ENCODE results near the gene GPR26.

GPR26 gene, protein sequence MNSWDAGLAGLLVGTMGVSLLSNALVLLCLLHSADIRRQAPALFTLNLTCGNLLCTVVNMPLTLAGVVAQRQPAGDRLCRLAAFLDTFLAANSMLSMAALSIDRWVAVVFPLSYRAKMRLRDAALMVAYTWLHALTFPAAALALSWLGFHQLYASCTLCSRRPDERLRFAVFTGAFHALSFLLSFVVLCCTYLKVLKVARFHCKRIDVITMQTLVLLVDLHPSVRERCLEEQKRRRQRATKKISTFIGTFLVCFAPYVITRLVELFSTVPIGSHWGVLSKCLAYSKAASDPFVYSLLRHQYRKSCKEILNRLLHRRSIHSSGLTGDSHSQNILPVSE

DNA sequence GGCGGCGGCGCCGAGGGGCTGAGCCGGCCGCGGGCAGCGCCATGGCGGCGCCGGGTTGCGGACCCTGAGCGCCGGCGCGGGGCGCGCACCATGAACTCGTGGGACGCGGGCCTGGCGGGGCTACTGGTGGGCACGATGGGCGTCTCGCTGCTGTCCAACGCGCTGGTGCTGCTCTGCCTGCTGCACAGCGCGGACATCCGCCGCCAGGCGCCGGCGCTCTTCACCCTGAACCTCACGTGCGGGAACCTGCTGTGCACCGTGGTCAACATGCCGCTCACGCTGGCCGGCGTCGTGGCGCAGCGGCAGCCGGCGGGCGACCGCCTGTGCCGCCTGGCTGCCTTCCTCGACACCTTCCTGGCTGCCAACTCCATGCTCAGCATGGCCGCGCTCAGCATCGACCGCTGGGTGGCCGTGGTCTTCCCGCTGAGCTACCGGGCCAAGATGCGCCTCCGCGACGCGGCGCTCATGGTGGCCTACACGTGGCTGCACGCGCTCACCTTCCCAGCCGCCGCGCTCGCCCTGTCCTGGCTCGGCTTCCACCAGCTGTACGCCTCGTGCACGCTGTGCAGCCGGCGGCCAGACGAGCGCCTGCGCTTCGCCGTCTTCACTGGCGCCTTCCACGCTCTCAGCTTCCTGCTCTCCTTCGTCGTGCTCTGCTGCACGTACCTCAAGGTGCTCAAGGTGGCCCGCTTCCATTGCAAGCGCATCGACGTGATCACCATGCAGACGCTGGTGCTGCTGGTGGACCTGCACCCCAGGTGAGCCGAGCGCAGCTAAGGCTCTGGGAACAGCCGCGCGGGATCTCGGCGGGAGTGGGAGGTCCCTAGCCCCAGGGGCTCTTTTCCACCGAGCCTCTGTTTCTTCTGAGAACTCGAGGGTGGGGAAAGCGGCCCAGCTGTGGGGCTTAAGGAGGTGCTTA is at the start of gene GPR26:
GPR26 (plus strand) TSS at position 38 of the 919 bp plus-strand sequence; CDS start at position 91, 53 bp downstream.
- DNase-seq = no peak

- DNase-seq = no peak
These were observed 47.9 kb upstream of the GPR26 start for GRCh38 chr10:123618224-123618623.

DNA sequence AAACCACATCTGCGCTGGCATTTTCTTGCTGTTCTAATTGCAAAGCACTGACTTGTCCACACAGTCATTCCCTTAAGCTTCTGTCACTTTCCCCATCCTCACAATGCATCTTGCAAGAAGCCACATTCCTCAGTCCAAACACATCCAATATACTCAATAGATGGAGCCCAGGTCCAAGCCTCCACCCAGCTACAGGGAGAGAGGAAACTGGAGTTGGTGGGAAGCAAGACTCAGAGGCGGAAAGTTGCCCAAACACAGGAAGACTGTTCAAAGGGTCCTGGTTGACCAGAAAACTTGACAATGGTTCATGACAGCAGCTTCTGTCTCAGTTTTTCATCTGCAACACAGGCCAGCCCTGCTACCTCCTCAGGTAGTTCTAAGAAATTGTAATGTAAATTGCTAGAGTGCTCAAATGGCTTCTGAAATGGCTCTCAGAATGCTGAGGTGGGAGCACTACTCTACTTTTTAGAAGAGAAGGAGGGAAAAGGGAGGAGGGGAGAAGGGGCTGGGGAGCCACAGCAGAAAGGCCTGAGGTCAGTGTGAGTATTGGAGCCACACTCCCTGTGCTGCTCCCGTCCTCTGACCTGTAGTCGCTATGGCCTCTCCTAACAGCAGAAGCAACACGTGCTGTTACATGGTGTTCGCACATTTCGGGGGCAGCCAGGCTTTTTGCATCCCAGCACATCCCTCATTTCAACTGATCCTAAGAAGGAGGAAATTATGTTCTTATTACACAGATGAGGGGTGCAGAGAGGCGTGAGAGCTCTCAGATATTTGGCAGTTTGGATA is 46.9 kb upstream of the GPR26 start:
- DNase-seq = no peak

DNA sequence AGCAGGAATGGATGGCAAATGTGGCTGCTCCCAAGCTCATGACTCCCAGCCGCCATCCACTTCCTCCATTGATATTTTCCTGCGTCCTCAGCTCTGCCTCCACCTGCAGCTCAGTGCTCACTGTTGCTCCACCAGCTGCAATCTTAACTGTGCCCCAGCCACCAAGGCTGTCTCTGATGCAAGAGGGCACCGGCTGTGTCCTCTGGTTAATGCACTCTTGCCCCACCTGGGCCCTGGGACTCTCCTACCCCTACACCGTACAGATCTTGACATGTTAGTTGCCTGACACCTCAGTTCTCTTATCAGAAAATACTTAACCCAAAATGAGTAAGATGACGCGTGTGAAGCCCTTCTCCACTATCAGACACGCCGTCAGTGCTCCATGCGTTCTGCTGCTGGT is 45.5 kb upstream of the GPR26 start:
- no peak for DNase-seq

- DNase-seq = no peak
These were observed 44.7 kb upstream of the GPR26 start for GRCh38 chr10:123621492-123621891.

DNA sequence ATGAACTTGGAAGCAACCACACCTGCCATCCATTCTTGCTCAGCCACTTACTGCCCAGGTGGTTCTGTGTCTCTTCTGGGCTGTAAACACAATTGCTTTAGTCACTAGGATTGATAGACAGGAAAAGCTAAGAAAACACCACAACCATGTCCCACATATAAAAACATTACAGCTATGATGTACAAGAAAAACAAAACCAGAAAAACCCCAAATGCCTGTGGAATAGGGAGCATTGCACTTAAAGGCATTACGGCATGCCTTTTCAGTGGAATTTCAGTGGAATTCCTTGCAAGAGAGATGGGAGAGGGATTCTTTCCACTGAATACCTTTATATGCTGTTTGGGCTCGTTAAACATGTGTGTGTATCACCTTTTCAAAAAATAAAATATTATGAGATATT is 44.2 kb upstream of the GPR26 start:
- no peak for DNase-seq

- no peak for DNase-seq
These were observed 43.8 kb upstream of the GPR26 start for GRCh38 chr10:123622381-123622780.

- DNase-seq = no peak
These were observed 42.1 kb upstream of the GPR26 start for GRCh38 chr10:123624086-123624485.

DNA sequence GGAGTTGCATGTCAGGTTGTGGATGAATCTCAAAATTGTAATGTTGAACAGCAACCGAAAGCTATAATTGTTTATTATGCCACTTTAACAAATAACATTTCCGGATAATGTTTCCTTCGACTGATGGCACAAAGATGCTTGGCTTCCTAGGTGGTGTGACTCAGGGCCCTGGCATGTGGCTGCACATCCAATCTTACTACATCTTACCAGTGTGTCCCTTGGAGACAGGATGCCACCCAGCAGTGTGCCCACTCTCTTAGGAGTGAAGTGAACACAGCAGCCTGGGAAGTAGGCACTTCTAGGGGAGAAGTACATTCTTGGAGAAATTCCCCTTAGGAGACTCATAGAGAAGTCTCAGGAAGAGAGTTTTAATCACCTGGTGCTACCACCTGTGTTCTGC is 33.0 kb upstream of the GPR26 start:
- no peak for DNase-seq

GRCh38 chr10:123633636-123634035 is 32.5 kb upstream of the GPR26 start:
- no peak for DNase-seq

DNA sequence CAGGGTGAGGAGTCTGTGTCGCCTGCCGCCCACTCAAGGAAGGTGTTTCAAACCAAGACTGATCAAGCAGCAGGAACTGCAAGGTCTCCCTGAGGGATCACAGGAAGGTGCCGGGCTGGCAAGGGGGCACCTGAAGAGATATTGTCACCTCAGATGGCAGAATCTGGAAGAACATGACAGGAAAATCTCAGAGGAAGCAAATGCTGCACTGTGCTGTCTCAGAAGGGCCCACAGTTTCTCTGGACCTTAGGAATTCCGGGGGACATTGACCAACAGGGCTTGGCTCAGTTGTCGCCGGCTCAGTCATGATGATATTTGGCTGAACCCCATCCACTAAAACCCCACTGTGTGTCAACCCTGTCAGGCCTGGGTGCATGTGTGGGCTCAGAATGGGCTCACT is 31.9 kb upstream of the GPR26 start:
- DNase-seq = no peak

GRCh38 chr10:123635131-123635530 is 31.0 kb upstream of the GPR26 start:
- DNase-seq = no peak

- DNase-seq = no peak
These were observed 30.4 kb upstream of the GPR26 start for GRCh38 chr10:123635745-123636144.

- no peak for DNase-seq
These were observed 29.4 kb upstream of the GPR26 start for GRCh38 chr10:123636598-123637325.

DNA sequence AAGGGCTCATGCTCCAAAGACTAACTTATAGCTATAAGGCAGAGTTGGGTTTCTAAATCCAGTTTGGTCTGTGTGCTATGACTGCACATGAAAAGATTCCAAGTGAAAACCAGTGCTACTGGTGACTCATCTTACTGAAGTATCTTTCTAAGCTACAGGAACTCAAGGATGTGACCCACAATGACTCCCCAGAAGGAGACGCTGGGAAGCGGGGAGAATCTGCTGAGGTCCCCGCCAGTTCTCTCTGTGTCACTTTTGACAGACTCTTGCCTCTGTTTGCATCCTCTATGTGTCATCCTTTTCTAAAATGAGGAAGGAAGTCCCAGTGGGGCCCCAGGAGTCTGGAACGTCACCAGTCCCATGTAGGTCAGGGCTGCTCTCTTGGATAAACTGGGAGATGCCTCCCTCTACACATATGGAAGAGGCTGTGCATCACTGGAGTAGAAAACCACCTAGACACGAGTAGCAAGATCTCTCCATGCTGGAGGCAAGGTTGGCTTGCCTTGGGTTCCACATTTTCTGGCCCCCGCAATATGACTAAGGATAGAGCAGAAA is 28.8 kb upstream of the GPR26 start:
- no peak for DNase-seq

GRCh38 chr10:123639131-123639530 is 27.0 kb upstream of the GPR26 start:
- DNase-seq = no peak

GRCh38 chr10:123640016-123640535 is 26.1 kb upstream of the GPR26 start:
- no peak for DNase-seq

- peak; percentile 17 for DNase-seq
These were observed 23.9 kb upstream of the GPR26 start for GRCh38 chr10:123642293-123642692.

- DNase-seq = no peak
These were observed 23.5 kb upstream of the GPR26 start for GRCh38 chr10:123642697-123643096.

- no peak for DNase-seq
These were observed 22.8 kb upstream of the GPR26 start for GRCh38 chr10:123643315-123643714.

DNA sequence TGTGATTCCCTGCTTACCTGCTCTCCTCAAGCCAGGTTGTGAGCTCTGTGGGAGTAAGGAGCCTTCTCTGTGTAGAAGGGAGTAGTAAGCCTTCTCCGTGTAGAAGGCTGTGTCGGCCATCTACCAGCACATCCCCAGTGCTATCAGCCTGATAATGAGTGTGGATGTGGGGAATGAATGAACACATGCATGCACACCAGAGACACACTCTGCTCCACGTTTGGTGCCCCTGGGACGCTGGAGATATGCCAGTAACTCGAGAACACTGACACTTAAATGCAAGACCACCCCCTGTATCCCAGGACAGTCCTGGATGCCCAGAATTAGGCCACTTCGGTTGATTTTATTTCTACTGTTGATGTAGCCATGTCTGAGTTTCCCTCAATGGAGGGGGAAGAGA is 21.1 kb upstream of the GPR26 start:
- DNase-seq = no peak

GRCh38 chr10:123645615-123646014 is 20.5 kb upstream of the GPR26 start:
- DNase-seq = no peak

Data from NCI-H345 (cell line).